A204.1 (cell line): ENCODE measurements around the gene SOX9.
"Not testable (repeated sequence)": the region's sequence is repeated elsewhere in the genome, so short reads cannot be mapped to it uniquely, and the experiment has no call there.

Experiments used
- FAIRE-seq: peaks from 2 replicates; lab custom pipeline; 2012; peaks lifted over from hg19 to GRCh38; lab: Jason Lieb, UNC

The SOX9 gene

GRCh38 chr17:72111336-72111923 lies 9.4 kb upstream of the SOX9 start:
- no peak for FAIRE-seq

- FAIRE-seq, result not testable (repeated sequence)
Observed at GRCh38 chr17:72111926-72112325, 8.9 kb upstream of the SOX9 start.

GRCh38 chr17:72113751-72114150 lies 7.1 kb upstream of the SOX9 start:
- FAIRE-seq, result peak; percentile 75

GRCh38 chr17:72115781-72116525 lies 4.9 kb upstream of the SOX9 start:
- no peak for FAIRE-seq

GRCh38 chr17:72116661-72117521 lies 3.9 kb upstream of the SOX9 start:
- FAIRE-seq, result no peak

- FAIRE-seq, result no peak
Observed at GRCh38 chr17:72117535-72118334, 3.1 kb upstream of the SOX9 start.

- FAIRE-seq, result peak; percentile 98
Observed at GRCh38 chr17:72118335-72119076, 2.3 kb upstream of the SOX9 start.

GRCh38 chr17:72119077-72119872 lies 1.5 kb upstream of the SOX9 start:
- FAIRE-seq, result no peak

- no peak for FAIRE-seq
Observed at GRCh38 chr17:72119873-72120641, 763 bp upstream of the SOX9 start.

- FAIRE-seq, result no peak
Observed at GRCh38 chr17:72121164-72122009, 567 bp downstream of the SOX9 start.

GRCh38 chr17:72122010-72122764 lies 1.4 kb downstream of the SOX9 start:
- no peak for FAIRE-seq

- FAIRE-seq, result no peak
Observed at GRCh38 chr17:72122765-72123529, 2.1 kb downstream of the SOX9 start.

GRCh38 chr17:72123530-72124437 lies 3.0 kb downstream of the SOX9 start:
- FAIRE-seq, result no peak

- FAIRE-seq, result no peak
Observed at GRCh38 chr17:72124438-72124775, 3.6 kb downstream of the SOX9 start.

GRCh38 chr17:72125226-72125651 lies 4.4 kb downstream of the SOX9 start:
- FAIRE-seq, result no peak

GRCh38 chr17:72125742-72126141 lies 4.9 kb downstream of the SOX9 start:
- no peak for FAIRE-seq
